Spleen (tissue), 11 donors: ENCODE data around the gene FRMD6. TPM values are rescaled to one million over a fixed set of nuclear protein-coding genes. Genes with fewer than 3 reads are reported as not detected.

Experiments used
- DNase-seq: peaks from one replicate; pipeline ENCODE4 v3.0.0-alpha.2; 2020
- H3K27ac ChIP-seq, 8 donors: fragments of 200-600 bp; sonication (generic) in 7 of 8; 1 replicate in 4 of 8; 2 replicates in 4 of 8; pipeline versions ENCODE4 v1.5.0 to v1.8.0; 2016 to 2021; ENCODE audit warnings: inconsistent platforms in 4 of 8, mild to moderate bottlenecking in 4 of 8, moderate library complexity in 1 of 8
- H3K27me3 ChIP-seq, 7 donors: fragments of 200-600 bp; sonication (generic) in 6 of 7; replicated peaks in 1 of 7; 1 replicate in 4 of 7; 2 replicates in 3 of 7; pipeline versions ENCODE4 v1.5.0 to v1.8.0; 2016 to 2021; ENCODE audit warnings: inconsistent platforms in 3 of 7, mild to moderate bottlenecking in 1 of 7
- H3K36me3 ChIP-seq, 6 donors: fragments of 200-600 bp; sonication (generic) in 5 of 6; 1 replicate in 4 of 6; 2 replicates in 2 of 6; pipeline versions ENCODE4 v1.5.0 to v1.8.0; 2016 to 2021; ENCODE audit warnings: inconsistent platforms in 2 of 6
- H3K4me1 ChIP-seq, 6 donors: fragments of 200-600 bp; sonication (generic) in 5 of 6; 1 replicate in 3 of 6; 2 replicates in 3 of 6; pipeline versions ENCODE4 v1.5.0 to v1.8.0; 2016 to 2021; ENCODE audit warnings: inconsistent platforms in 3 of 6
- H3K4me3 ChIP-seq, 8 donors: fragments of 200-600 bp; sonication (generic) in 7 of 8; 1 replicate in 4 of 8; 2 replicates in 4 of 8; pipeline versions ENCODE4 v1.5.0 to v1.8.0; 2016 to 2021; ENCODE audit warnings: inconsistent platforms in 4 of 8, mild to moderate bottlenecking in 4 of 8, moderate library complexity in 2 of 8
- H3K9me3 ChIP-seq, 8 donors: fragments of 200-600 bp; sonication (generic) in 7 of 8; 1 replicate in 4 of 8; 2 replicates in 4 of 8; pipeline versions ENCODE4 v1.5.0 to v1.8.0; 2016 to 2021; ENCODE audit warnings: inconsistent platforms in 4 of 8
- CTCF ChIP-seq, 11 experiments: fragments of 200-600 bp in 7 of 11; fragments of 450-650 bp in 4 of 11; sonication (generic) in 4 of 11; IDR thresholded peaks in 8 of 11; conservative IDR thresholded peaks in 3 of 11; 1 replicate in 7 of 11; 2 replicates in 4 of 11; pipeline versions ENCODE4 v1.4.0 to v1.8.0; 2016 to 2021; ENCODE audit warnings: antibody characterized with exemption in 11 of 11, inconsistent platforms in 4 of 11, mild to moderate bottlenecking in 1 of 11
- POLR2A ChIP-seq, 3 donors: fragments of 450-650 bp; IDR thresholded peaks; one replicate each; pipeline ENCODE4 v1.5.1; 2017; ENCODE audit warnings: antibody characterized with exemption in 3 of 3, mild to moderate bottlenecking in 1 of 3
- POLR2AphosphoS5 ChIP-seq, 3 donors: sonication (generic); formaldehyde crosslinking; IDR thresholded peaks; one replicate each; pipeline ENCODE4 v1.5.1; 2017; ENCODE audit warnings: antibody characterized with exemption in 3 of 3
- WGBS, 5 donors: extraction: QIAGEN DNeasy Blood & Tissue Kit in 3 of 5; methylation state at CpG; one replicate each; pipeline versions ENCODE4 v1.1.5 to v1.1.7; 2013 to 2018; 5-methylcytosine and 5-hydroxymethylcytosine counted together
- intact Hi-C: fragments of 100-400 bp; cut with DNase I; formaldehyde crosslinking; loops from one replicate; pipeline ENCODE4 v1.15.0; 2023; ENCODE audit warnings: low total_unique reads
- polyA plus RNA-seq, 3 donors: library from polyadenylated mRNA; stranded (reverse); fragments of 200-250 nt; gene quantifications; one replicate each; pipeline ENCODE4 v1.2.1, GENCODE V29; 2013
- total RNA-seq, 7 donors: library from RNA; depleted of rRNA in 3 of 7; stranded (reverse); fragments of >200 nt in 3 of 7; fragmentation: NEBNext Ultra II Directional in 4 of 7; extraction: Animal tissue kit (Norgen Biotek cat#: 25700) in 4 of 7; gene quantifications; one replicate each; pipeline versions ENCODE4 v1.1.0 to v1.2.1, GENCODE V29; 2016 to 2021
- donor health status: healthy with polysubstance abuse.
- donor health status: DM: no; HTN: no; CAD: no; lungs with moderate emphysema.
- donor health status: DM: no; HTN: no; CAD: no.
- donor health status: Bipolar disorder and iron deficiency.
- donor health status: healthy.
- donor health status: DM: no; HTN: no; CAD: no.
- donor health status: DM: yes; HTN: yes; CAD: no.

FRMD6 gene
- total and polyA plus RNA-seq, 10 donors, result 2.2 to 37.2 (median 26.7) TPM

- intact Hi-C loops, result no loop called here
- DNase-seq, result no peak
- Histone ChIP-seq H3K36me3 (no peaks in the 10 kb centered on the region), H3K4me3 (no peak overlapping the region), H3K27ac (no peak overlapping the region), H3K9me3 (no peaks in the 10 kb centered on the region), H3K4me1 (peaks cover 0 to 3% (median 0%) of the 10 kb centered on the region in 6 donors), H3K27me3 (no peaks in the 10 kb centered on the region)
- 72 to 89% (median 83%) methylated on average over 2 of the region's 2 CpGs for WGBS, 5 donors
- TF ChIP-seq POLR2A (IDR thresholded peaks at IDR 0.05) (no peak), POLR2AphosphoS5 (IDR thresholded peaks at IDR 0.05) (no peak), CTCF (IDR thresholded peaks at IDR 0.05 in 8 of 11, conservative IDR thresholded peaks at IDR 0.05 in 3 of 11) (no peak)
Observed at GRCh38 chr14:51621654-51622053, 30.1 kb upstream of the FRMD6 start.

- WGBS, 5 donors, result 74 to 89% (median 85%) methylated on average over 2 of the region's 2 CpGs
- intact Hi-C loops, result no loop called here
Observed at GRCh38 chr14:51622376-51622775, 29.3 kb upstream of the FRMD6 start.

GRCh38 chr14:51624955-51625569 is 26.6 kb upstream of the FRMD6 start:
- Histone ChIP-seq H3K36me3 (no peaks in the 10 kb centered on the region), H3K4me3 (no peak overlapping the region), H3K27me3 (no peaks in the 10 kb centered on the region), H3K9me3 (no peaks in the 10 kb centered on the region), H3K27ac (no peak overlapping the region), H3K4me1 (peaks cover 0 to 7% (median 1%) of the 10 kb centered on the region in 6 donors)
- no peak for TF ChIP-seq POLR2AphosphoS5 (IDR thresholded peaks at IDR 0.05)
- intact Hi-C loops, result no loop called here
- WGBS, 5 donors, result 73 to 85% (median 76%) methylated on average over 1 of the region's 1 CpG
- no peak for DNase-seq

More at GRCh38 chr14:51622376-51622775, 29.3 kb upstream of the FRMD6 start:
- H3K4me3 ChIP-seq, result no peak overlapping the region
- no peaks in the 10 kb centered on the region for H3K9me3 ChIP-seq
- H3K27me3 ChIP-seq, result no peaks in the 10 kb centered on the region
- no peak for DNase-seq
- H3K27ac ChIP-seq, result no peak overlapping the region
- TF ChIP-seq POLR2AphosphoS5 (IDR thresholded peaks at IDR 0.05), result no peak
- TF ChIP-seq CTCF (IDR thresholded peaks at IDR 0.05 in 8 of 11, conservative IDR thresholded peaks at IDR 0.05 in 3 of 11), result no peak
- no peak for TF ChIP-seq POLR2A (IDR thresholded peaks at IDR 0.05)
- peaks cover 0 to 7% (median 1%) of the 10 kb centered on the region in 6 donors for H3K4me1 ChIP-seq
- H3K36me3 ChIP-seq, result no peaks in the 10 kb centered on the region

GRCh38 chr14:51626185-51626584 is 25.5 kb upstream of the FRMD6 start:
- Histone ChIP-seq H3K27me3 (no peaks in the 10 kb centered on the region), H3K4me3 (no peak overlapping the region), H3K36me3 (no peaks in the 10 kb centered on the region), H3K9me3 (no peaks in the 10 kb centered on the region), H3K4me1 (peaks cover 0 to 7% (median 1%) of the 10 kb centered on the region in 6 donors), H3K27ac (no peak overlapping the region)
- TF ChIP-seq CTCF (IDR thresholded peaks at IDR 0.05 in 8 of 11, conservative IDR thresholded peaks at IDR 0.05 in 3 of 11) (no peak), POLR2A (IDR thresholded peaks at IDR 0.05) (no peak), POLR2AphosphoS5 (IDR thresholded peaks at IDR 0.05) (no peak)
- intact Hi-C loops, result no loop called here
- DNase-seq, result no peak
- WGBS, 5 donors, result 53 to 85% (median 74%) methylated on average over 2 of the region's 2 CpGs
